GM12892 (cell line): ENCODE data around the gene SMIM24.
"Not testable (repeated sequence)": the region's sequence is repeated elsewhere in the genome, so short reads cannot be mapped to it uniquely, and the experiment has no call there.

Source experiments
- POLR2A ChIP-seq: IDR thresholded peaks from 2 replicates; pipeline ENCODE4 v1.6.1; 2011; ENCODE audit warnings: low read depth, low read length, control low read depth
- TAF1 ChIP-seq: IDR thresholded peaks from 2 replicates; pipeline ENCODE4 v1.6.1; 2011; ENCODE audit warnings: low read depth, mild to moderate bottlenecking, control low read depth, low read length, borderline replicate concordance

GRCh38 chr19:3452942-3453214 is 27.4 kb downstream of the SMIM24 start:
- not testable (repeated sequence) for TF ChIP-seq TAF1, POLR2A
